ENCODE results near the gene ATP8B4.

ATP8B4 gene

DNA sequence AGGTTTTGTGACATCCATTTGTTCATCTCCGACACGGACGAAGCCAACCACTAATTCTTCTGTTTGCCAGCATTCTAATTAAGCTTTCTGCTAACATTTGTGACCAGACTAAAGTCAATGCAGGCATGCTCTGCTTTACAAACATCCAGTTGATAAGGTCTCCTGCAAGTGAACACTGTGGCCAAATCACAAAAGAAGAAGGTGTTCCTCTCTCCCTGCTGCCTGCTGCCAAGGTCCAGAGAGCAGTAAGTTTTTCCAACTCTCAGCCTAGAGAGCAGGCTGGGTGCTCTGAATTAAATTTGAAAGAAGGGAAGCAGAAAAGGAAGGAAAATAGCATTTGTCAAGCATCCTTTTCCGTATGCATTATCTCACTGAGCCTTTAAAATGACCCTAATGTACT lies 133.6 kb downstream of the ATP8B4 start:
- no peak for ATAC-seq
- TF ChIP-seq ISL1 (CRISPR knock-in tag; IDR thresholded peaks at IDR 0.05): no peak
- TF ChIP-seq ZFP30 (CRISPR knock-in tag; IDR thresholded peaks at IDR 0.05): no peak
- TF ChIP-seq TOX (CRISPR knock-in tag; IDR thresholded peaks at IDR 0.05; ENCODE audit: borderline replicate concordance): no peak
- no peak for TF ChIP-seq POU6F1 (CRISPR knock-in tag; IDR thresholded peaks at IDR 0.05; ENCODE audit: borderline replicate concordance, low read depth)
- TF ChIP-seq ARNTL (CRISPR knock-in tag; IDR thresholded peaks at IDR 0.05; ENCODE audit: borderline replicate concordance, low read depth): no peak
- TF ChIP-seq CSDC2 (CRISPR knock-in tag; IDR thresholded peaks at IDR 0.05): no peak
- TF ChIP-seq SNAI2 (CRISPR knock-in tag; IDR thresholded peaks at IDR 0.05): no peak
- TF ChIP-seq TCF4 (CRISPR knock-in tag; IDR thresholded peaks at IDR 0.05; ENCODE audit: borderline replicate concordance): no peak
- no peak for TF ChIP-seq CSRNP3 (CRISPR knock-in tag; IDR thresholded peaks at IDR 0.05)

- ATAC-seq: no peak
- TF ChIP-seq ZNF8 (CRISPR knock-in tag; IDR thresholded peaks at IDR 0.05) (no peak), ZFP3 (CRISPR knock-in tag; IDR thresholded peaks at IDR 0.05) (no peak), ARNTL (CRISPR knock-in tag; IDR thresholded peaks at IDR 0.05; ENCODE audit: borderline replicate concordance, low read depth) (no peak), TOX (CRISPR knock-in tag; IDR thresholded peaks at IDR 0.05; ENCODE audit: borderline replicate concordance) (no peak), ISL1 (CRISPR knock-in tag; IDR thresholded peaks at IDR 0.05) (no peak), ESRRG (CRISPR knock-in tag; IDR thresholded peaks at IDR 0.05) (no peak), ZNF565 (CRISPR knock-in tag; conservative IDR thresholded peaks at IDR 0.05; ENCODE audit: low read depth) (no peak), PATZ1 (CRISPR knock-in tag; IDR thresholded peaks at IDR 0.05; ENCODE audit: borderline replicate concordance) (no peak), GLIS3 (CRISPR knock-in tag; IDR thresholded peaks at IDR 0.05) (no peak), PPARA (CRISPR knock-in tag; IDR thresholded peaks at IDR 0.05; ENCODE audit: borderline replicate concordance) (no peak)
- TF ChIP-seq, protein P1, sequence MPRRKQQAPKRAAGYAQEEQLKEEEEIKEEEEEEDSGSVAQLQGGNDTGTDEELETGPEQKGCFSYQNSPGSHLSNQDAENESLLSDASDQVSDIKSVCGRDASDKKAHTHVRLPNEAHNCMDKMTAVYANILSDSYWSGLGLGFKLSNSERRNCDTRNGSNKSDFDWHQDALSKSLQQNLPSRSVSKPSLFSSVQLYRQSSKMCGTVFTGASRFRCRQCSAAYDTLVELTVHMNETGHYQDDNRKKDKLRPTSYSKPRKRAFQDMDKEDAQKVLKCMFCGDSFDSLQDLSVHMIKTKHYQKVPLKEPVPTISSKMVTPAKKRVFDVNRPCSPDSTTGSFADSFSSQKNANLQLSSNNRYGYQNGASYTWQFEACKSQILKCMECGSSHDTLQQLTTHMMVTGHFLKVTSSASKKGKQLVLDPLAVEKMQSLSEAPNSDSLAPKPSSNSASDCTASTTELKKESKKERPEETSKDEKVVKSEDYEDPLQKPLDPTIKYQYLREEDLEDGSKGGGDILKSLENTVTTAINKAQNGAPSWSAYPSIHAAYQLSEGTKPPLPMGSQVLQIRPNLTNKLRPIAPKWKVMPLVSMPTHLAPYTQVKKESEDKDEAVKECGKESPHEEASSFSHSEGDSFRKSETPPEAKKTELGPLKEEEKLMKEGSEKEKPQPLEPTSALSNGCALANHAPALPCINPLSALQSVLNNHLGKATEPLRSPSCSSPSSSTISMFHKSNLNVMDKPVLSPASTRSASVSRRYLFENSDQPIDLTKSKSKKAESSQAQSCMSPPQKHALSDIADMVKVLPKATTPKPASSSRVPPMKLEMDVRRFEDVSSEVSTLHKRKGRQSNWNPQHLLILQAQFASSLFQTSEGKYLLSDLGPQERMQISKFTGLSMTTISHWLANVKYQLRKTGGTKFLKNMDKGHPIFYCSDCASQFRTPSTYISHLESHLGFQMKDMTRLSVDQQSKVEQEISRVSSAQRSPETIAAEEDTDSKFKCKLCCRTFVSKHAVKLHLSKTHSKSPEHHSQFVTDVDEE (CRISPR knock-in tag; IDR thresholded peaks at IDR 0.05): no peak
- TF ChIP-seq, protein P2, sequence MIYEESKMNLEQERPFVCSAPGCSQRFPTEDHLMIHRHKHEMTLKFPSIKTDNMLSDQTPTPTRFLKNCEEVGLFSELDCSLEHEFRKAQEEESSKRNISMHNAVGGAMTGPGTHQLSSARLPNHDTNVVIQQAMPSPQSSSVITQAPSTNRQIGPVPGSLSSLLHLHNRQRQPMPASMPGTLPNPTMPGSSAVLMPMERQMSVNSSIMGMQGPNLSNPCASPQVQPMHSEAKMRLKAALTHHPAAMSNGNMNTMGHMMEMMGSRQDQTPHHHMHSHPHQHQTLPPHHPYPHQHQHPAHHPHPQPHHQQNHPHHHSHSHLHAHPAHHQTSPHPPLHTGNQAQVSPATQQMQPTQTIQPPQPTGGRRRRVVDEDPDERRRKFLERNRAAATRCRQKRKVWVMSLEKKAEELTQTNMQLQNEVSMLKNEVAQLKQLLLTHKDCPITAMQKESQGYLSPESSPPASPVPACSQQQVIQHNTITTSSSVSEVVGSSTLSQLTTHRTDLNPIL (CRISPR knock-in tag; IDR thresholded peaks at IDR 0.05; ENCODE audit: low read depth): no peak
These were observed 134.6 kb downstream of the ATP8B4 start for GRCh38 chr15:49984436-49984835.

DNA sequence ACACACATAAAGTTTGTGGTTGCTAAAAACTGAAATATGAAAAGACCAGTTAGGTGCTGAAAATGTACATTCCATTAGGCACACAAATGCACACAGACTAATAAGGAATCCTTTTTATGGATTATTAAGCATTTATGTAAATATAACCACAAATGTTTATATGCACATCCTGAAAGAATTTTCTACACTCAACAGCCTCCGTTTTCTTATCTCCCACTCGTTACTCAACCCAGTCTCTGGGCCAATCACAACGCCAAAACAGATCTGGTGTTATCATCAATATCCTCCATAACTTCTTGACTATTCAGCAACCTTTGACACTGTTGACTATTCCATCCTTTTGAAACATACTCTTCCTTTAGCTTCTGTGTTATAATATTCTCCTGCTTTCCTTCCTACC lies 136.4 kb downstream of the ATP8B4 start:
- no peak for ATAC-seq
- TF ChIP-seq PATZ1 (CRISPR knock-in tag; IDR thresholded peaks at IDR 0.05; ENCODE audit: borderline replicate concordance) (no peak), RARB (CRISPR knock-in tag; IDR thresholded peaks at IDR 0.05) (no peak), OSR1 (CRISPR knock-in tag; IDR thresholded peaks at IDR 0.05) (no peak), ESRRG (CRISPR knock-in tag; IDR thresholded peaks at IDR 0.05) (no peak), ZNF565 (CRISPR knock-in tag; conservative IDR thresholded peaks at IDR 0.05; ENCODE audit: low read depth) (no peak), TOX (CRISPR knock-in tag; IDR thresholded peaks at IDR 0.05; ENCODE audit: borderline replicate concordance) (no peak), BACH2 (CRISPR knock-in tag; IDR thresholded peaks at IDR 0.05; ENCODE audit: borderline replicate concordance) (no peak)
- TF ChIP-seq, protein P2 (CRISPR knock-in tag; IDR thresholded peaks at IDR 0.05; ENCODE audit: low read depth): no peak
